NB4 (cell line): ENCODE results near the gene MYO1A.

ENCODE experiments used
- MAX ChIP-seq: IDR thresholded peaks from 2 replicates; pipeline ENCODE4 v1.6.1; 2011; ENCODE audit warnings: low read depth, low read length
- MYC ChIP-seq: IDR thresholded peaks from 2 replicates; pipeline ENCODE4 v1.6.1; 2011; ENCODE audit warnings: low read depth, low read length
- TF ChIP-seq, protein P1 (sequence below): IDR thresholded peaks from one replicate; pipeline ENCODE4 v1.5.1; 2012; ENCODE audit warnings: low read depth, low read length

DNA sequence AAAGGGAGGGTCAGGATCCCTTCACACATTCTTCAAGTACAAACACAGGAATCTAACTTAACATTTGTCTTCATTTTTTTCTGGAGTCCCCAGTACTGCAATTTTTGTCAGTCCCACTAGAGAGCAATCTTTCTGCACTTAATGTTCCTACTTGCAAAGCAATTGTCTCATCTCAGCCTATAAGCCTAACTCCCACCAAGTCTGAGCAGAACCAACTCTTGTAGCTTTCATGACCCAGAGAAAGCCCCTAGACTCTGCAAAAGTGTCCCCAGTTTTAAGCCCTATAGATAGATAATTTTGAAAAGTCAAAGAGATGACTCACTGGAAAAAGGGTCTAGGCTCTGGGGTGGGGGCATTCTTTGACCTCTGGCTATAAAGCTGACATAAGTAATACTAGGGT lies 41.8 kb downstream of the MYO1A start:
- TF ChIP-seq, protein P1, sequence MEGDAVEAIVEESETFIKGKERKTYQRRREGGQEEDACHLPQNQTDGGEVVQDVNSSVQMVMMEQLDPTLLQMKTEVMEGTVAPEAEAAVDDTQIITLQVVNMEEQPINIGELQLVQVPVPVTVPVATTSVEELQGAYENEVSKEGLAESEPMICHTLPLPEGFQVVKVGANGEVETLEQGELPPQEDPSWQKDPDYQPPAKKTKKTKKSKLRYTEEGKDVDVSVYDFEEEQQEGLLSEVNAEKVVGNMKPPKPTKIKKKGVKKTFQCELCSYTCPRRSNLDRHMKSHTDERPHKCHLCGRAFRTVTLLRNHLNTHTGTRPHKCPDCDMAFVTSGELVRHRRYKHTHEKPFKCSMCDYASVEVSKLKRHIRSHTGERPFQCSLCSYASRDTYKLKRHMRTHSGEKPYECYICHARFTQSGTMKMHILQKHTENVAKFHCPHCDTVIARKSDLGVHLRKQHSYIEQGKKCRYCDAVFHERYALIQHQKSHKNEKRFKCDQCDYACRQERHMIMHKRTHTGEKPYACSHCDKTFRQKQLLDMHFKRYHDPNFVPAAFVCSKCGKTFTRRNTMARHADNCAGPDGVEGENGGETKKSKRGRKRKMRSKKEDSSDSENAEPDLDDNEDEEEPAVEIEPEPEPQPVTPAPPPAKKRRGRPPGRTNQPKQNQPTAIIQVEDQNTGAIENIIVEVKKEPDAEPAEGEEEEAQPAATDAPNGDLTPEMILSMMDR, result peak; percentile 82
- TF ChIP-seq MAX (no peak), MYC (no peak)
